ENCODE measurements around the gene GPR35.

Gene GPR35

GRCh38 chr2:240588669-240589068 is 36.6 kb upstream of the GPR35 start:
- DNase-seq (ENCODE audit: low read depth in 3 of 3, low spot score in 1 of 3): no peak

GRCh38 chr2:240589375-240589774 is 35.9 kb upstream of the GPR35 start:
- no peak for DNase-seq (ENCODE audit: low read depth in 3 of 3, low spot score in 1 of 3)

- no peak for DNase-seq (ENCODE audit: low read depth in 3 of 3, low spot score in 1 of 3)
Observed at GRCh38 chr2:240589850-240590525, 35.3 kb upstream of the GPR35 start.

DNA sequence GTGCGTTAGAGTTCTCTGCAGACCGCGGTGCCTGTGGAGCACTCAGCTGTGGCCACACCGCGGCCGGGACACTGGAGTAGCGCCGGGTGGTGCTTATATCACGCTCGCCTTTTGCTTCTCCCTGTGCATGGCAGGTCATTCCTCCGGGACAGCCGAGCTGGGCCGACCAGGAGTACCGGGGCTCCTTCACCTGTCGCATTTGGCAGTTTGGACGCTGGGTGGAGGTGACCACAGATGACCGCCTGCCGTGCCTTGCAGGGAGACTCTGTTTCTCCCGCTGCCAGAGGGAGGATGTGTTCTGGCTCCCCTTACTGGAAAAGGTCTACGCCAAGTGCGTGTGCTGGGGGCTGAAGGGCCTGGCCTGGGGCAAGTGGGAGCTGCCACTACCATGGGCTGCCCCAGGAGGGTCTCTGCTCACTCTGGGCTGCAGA is 34.6 kb upstream of the GPR35 start:
- no peak for DNase-seq (ENCODE audit: low read depth in 3 of 3, low spot score in 1 of 3)

- DNase-seq (ENCODE audit: low read depth in 3 of 3, low spot score in 1 of 3): no peak
Observed at GRCh38 chr2:240591226-240591625, 34.1 kb upstream of the GPR35 start.

DNA sequence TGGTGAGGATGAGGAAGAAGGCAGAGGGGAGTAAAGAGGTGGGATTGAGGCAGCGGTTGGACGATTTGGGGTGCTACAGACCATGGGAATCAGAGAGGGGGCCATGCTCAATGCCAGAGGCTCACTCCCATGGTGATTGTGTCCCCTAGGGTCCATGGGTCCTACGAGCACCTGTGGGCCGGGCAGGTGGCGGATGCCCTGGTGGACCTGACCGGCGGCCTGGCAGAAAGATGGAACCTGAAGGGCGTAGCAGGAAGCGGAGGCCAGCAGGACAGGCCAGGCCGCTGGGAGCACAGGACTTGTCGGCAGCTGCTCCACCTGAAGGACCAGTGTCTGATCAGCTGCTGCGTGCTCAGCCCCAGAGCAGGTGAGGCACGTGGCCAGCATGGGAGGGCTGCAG is 33.5 kb upstream of the GPR35 start:
- DNase-seq (ENCODE audit: low read depth in 3 of 3, low spot score in 1 of 3): no peak

DNA sequence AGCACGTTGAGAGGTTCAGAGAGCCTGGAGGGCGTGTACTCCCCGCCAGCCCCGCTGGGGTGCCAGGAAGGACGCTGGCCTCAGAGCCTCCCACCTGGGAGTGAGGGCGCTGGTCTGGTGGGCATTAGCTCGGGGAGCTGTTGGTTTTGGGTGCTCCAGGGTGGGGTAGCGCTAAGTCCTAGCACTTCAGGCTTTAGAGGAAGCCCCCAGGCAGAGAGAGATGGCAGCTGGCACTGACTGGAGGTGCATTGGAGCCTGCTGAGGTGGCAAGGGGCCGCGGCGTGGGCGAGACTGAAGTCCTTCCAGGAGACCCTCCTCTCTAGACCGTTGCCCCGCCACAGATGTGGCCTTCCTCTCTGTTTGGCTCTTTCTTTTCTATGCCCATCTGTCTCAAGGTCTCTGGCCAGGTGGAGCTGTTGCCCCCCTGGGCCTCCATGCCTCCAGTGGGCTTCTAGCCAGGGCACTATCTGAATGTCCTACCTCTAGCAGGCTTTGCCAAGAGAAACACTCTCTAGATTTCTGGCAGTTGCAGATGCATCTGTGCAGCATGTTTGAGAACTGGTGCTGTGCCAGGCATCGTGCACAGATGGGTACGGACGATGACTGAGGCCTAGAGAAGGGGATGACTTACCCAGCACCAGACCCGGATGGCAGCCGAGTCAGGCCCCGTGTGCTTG is 32.1 kb upstream of the GPR35 start:
- no peak for DNase-seq (ENCODE audit: low read depth in 3 of 3, low spot score in 1 of 3)

- no peak for DNase-seq (ENCODE audit: low read depth in 3 of 3, low spot score in 1 of 3)
Observed at GRCh38 chr2:240593703-240594451, 31.4 kb upstream of the GPR35 start.

DNA sequence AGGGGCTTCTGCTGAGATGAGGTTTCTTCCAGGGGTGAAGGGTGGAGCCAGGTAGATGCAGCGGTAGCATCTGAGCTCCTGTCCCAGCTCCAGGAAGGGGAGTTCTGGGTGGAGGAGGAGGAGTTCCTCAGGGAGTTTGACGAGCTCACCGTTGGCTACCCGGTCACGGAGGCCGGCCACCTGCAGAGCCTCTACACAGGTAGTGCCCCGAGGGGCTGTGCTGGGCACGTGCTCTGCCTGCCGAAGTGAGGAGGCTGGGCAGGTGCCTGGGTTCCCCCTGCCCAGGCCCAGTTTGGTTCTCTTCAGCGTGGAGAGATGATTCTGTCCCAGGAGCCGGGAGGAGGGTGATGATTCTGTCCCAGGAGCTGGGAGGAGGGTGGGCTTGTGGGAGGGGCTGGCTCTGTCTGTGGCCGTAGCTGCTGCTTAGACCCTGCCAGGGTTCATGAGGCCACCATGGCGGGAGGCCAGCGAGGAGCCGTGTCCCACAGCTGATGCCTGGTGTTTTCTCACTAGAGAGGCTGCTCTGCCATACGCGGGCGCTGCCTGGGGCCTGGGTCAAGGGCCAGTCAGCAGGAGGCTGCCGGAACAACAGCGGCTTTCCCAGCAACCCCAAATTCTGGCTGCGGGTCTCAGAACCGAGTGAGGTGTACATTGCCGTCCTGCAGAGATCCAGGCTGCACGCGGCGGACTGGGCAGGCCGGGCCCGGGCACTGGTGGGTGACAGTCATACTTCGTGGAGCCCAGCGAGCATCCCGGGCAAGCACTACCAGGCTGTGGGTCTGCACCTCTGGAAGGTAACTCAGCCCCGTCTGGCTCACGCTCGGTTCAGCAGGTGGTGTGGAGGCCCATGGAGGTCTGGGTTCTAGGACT is 30.5 kb upstream of the GPR35 start:
- DNase-seq (ENCODE audit: low read depth in 3 of 3, low spot score in 1 of 3): no peak

GRCh38 chr2:240595381-240596079 is 29.8 kb upstream of the GPR35 start:
- DNase-seq (ENCODE audit: low read depth in 3 of 3, low spot score in 1 of 3): no peak

GRCh38 chr2:240596080-240596460 is 29.2 kb upstream of the GPR35 start:
- no peak for DNase-seq (ENCODE audit: low read depth in 3 of 3, low spot score in 1 of 3)

DNA sequence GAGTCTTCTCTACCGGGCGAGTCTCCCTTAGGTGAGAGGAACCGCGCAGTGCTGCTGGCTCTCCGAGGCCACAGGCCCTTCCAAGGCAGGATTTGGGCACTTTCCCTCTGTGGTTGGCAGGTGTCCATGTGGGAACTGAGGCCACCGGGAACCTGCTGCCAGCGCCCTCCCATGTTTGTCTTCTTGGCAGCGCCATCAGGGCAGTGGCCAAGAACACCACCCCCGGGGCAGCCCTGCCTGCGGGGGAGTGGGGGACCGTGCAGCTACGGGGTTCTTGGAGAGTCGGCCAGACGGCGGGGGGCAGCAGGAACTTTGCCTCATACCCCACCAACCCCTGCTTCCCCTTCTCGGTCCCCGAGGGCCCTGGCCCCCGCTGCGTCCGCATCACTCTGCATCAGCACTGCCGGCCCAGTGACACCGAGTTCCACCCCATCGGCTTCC is 28.8 kb upstream of the GPR35 start:
- DNase-seq (ENCODE audit: low read depth in 3 of 3, low spot score in 1 of 3): no peak

GRCh38 chr2:240597054-240597418 is 28.2 kb upstream of the GPR35 start:
- DNase-seq (ENCODE audit: low read depth in 3 of 3, low spot score in 1 of 3): no peak

- DNase-seq (ENCODE audit: low read depth in 3 of 3, low spot score in 1 of 3): no peak
Observed at GRCh38 chr2:240597419-240598181, 27.7 kb upstream of the GPR35 start.

DNA sequence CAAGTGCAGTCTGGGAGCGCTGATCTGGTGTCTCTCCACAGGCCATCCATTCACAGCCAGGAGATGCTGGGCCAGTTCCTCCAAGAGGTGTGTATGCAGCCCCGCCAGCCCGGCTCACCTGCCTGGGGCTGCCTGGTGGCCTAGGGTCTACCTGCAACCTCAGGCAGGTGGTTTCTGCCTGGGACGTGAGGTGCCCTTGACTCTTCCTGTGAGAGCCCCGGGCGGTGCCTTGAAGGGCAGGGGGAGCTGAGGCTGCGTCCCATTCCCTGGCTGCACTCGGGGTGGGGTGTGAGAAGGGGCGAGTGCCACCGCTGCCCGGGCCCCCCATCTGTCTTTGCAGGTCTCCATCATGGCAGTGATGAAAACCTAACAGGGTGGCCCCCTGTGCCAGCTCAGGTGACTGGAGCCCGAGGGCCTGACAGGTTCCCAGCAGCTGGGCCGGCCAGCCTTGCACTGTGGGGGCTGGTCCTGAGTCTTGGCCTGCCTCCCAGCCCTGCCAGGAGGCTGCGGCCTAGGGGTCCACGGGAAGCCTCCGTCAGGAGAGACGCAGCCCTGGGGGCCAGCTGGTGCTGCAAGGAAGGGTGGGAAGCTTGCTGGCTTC is 26.9 kb upstream of the GPR35 start:
- no peak for DNase-seq (ENCODE audit: low read depth in 3 of 3, low spot score in 1 of 3)

GRCh38 chr2:240599141-240599583 is 26.1 kb upstream of the GPR35 start:
- DNase-seq (ENCODE audit: low read depth in 3 of 3, low spot score in 1 of 3): no peak

DNA sequence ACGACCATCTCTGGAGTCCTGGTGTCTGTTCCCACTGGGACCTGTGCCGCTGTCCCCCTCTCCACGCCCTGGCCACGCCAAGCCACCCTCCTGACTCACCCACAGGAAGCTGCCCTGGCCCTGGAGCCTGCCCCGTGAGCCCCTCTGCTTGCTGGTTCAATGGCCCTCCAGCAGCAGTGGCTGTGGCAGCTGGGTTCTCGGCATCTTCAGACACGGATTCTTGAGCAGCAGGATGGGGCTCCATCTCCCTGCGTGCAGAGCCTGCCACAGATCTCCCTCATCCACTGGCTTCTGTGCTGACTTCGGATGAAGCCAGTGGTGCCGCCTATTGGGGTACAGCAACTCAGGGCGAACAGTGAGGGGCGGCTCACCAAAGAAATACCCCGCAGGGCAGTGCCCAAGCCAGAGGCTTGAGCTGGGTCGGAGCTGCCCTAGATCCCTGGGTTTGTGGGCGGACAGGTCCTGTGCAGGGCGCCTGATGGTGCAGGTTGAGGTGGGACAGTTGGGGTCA is 24.8 kb upstream of the GPR35 start:
- DNase-seq (ENCODE audit: low read depth in 3 of 3, low spot score in 1 of 3): no peak

GRCh38 chr2:240601061-240601830 is 24.0 kb upstream of the GPR35 start:
- no peak for DNase-seq (ENCODE audit: low read depth in 3 of 3, low spot score in 1 of 3)

- no peak for DNase-seq (ENCODE audit: low read depth in 3 of 3, low spot score in 1 of 3)
Observed at GRCh38 chr2:240601831-240602160, 23.5 kb upstream of the GPR35 start.
